GM18508 (cell line): ENCODE data around the gene KCNQ1.

Experiments
- ATAC-seq: cut with Tn5 transposase; IDR thresholded peaks from one replicate; pipeline ENCODE4 v1.9.1; 2021; ENCODE audit warnings: moderate number of reproducible peaks; ENCODE audit not compliant: insufficient read depth, unreplicated experiment

Gene KCNQ1

GRCh38 chr11:2777871-2778629 is 333.2 kb downstream of the KCNQ1 start:
- ATAC-seq: no peak

- no peak for ATAC-seq
Observed at GRCh38 chr11:2778630-2779498, 334.1 kb downstream of the KCNQ1 start.

- ATAC-seq: no peak
Observed at GRCh38 chr11:2779499-2779980, 334.7 kb downstream of the KCNQ1 start.

- no peak for ATAC-seq
Observed at GRCh38 chr11:2779981-2780849, 335.4 kb downstream of the KCNQ1 start.

- no peak for ATAC-seq
Observed at GRCh38 chr11:2780850-2781407, 336.1 kb downstream of the KCNQ1 start.

- ATAC-seq: no peak
Observed at GRCh38 chr11:2781408-2782274, 336.8 kb downstream of the KCNQ1 start.

- ATAC-seq: no peak
Observed at GRCh38 chr11:2782769-2783168, 338.0 kb downstream of the KCNQ1 start.

- no peak for ATAC-seq
Observed at GRCh38 chr11:2783536-2784082, 338.8 kb downstream of the KCNQ1 start.

GRCh38 chr11:2787816-2788167 is 343.0 kb downstream of the KCNQ1 start:
- no peak for ATAC-seq

GRCh38 chr11:2788168-2789071 is 343.6 kb downstream of the KCNQ1 start:
- ATAC-seq: no peak

GRCh38 chr11:2789331-2789730 is 344.5 kb downstream of the KCNQ1 start:
- ATAC-seq: no peak

GRCh38 chr11:2789791-2790567 is 345.2 kb downstream of the KCNQ1 start:
- ATAC-seq: no peak

- ATAC-seq: no peak
Observed at GRCh38 chr11:2790568-2790921, 345.7 kb downstream of the KCNQ1 start.

GRCh38 chr11:2791139-2791520 is 346.3 kb downstream of the KCNQ1 start:
- no peak for ATAC-seq

GRCh38 chr11:2791521-2792380 is 346.9 kb downstream of the KCNQ1 start:
- no peak for ATAC-seq
